GM18861 (cell line): ENCODE measurements around the gene NCBP2.

Experiments used
- ATAC-seq: cut with Tn5 transposase; IDR thresholded peaks from one replicate; pipeline ENCODE4 v1.9.1; 2021; ENCODE audit not compliant: unreplicated experiment

NCBP2 gene

DNA sequence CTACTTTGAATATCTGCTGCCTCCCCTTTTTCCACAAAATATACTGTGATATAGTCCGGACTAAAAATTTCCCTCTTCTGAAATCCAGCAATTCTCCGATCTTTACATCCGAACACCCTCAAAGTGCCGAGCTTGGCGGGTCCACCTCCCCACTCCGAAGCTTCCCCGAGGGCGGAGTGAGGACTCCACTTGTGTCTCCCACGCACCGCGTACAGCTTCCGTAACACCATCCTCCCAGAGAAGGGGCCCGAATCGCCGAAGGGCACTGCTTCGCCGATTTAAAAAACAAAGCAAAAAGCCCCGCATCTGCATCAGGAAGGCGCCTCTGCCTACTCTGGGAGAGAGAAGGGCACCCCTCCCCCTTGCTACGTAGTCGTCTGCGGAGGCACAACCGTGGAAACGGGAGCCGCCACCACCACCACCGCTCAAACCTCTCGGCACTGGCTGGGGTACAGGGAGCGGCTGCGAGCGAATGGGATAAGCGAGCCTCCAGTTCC, 551 bp downstream of the NCBP2 start:
- ATAC-seq: peak; percentile 10

DNA sequence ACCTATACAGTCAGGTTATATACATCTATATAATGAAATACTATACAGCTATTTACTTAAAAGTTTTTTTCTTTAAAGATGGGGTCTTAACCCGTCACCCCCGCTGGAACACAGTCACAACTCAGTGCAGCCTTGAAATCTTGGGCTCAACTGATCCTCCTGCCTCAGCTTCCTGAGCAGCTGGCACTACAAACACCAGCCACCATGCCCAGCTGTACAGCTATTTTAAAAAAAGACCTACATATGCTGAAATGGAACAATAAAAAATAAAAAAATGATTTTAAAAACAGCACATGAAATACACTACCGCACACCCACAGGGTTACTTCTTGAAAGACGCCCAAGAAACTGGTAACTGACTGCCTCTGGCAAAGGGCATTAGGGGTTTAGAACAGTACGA, 3.8 kb downstream of the NCBP2 start:
- no peak for ATAC-seq

GRCh38 chr3:196938124-196938523, 4.2 kb downstream of the NCBP2 start:
- no peak for ATAC-seq

DNA sequence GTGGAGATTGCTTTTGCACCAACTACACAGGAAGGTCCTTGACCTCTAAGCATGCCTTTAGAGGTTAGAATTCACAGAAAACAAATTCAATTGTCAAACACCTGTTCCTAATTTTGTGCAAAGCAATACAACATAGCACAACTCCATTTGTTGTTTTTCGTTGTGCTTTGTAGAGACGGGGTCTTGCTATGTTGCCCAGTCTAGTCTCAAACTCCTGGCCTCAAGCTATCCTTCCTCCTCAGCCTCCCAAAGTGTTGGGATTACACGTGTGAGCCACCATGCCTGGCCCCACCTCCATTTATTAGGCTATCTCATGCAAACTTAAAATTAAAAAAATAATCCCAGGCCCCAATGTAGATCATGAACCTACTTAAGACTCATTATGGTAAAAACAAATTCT, 6.0 kb downstream of the NCBP2 start:
- no peak for ATAC-seq

DNA sequence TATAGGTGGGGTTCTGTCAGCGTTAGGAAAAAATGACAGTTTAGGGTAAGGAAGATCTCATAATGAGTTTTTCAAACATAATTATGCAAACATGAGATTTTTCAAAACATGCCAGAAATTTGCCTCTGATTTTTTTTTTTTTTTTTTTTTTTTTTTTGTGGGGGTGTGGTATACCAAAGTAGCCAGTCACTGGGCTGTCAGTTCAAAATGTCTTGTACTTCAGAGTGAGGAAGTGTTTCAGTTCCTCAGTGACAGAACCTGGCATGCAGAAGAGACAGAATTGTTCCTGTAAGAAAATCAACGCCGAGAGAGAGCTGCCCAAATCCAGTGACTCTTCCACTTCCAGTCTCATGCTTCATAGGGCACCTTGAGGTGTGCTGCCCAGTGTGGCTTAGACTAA, 9.7 kb downstream of the NCBP2 start:
- ATAC-seq: peak; percentile 25

DNA sequence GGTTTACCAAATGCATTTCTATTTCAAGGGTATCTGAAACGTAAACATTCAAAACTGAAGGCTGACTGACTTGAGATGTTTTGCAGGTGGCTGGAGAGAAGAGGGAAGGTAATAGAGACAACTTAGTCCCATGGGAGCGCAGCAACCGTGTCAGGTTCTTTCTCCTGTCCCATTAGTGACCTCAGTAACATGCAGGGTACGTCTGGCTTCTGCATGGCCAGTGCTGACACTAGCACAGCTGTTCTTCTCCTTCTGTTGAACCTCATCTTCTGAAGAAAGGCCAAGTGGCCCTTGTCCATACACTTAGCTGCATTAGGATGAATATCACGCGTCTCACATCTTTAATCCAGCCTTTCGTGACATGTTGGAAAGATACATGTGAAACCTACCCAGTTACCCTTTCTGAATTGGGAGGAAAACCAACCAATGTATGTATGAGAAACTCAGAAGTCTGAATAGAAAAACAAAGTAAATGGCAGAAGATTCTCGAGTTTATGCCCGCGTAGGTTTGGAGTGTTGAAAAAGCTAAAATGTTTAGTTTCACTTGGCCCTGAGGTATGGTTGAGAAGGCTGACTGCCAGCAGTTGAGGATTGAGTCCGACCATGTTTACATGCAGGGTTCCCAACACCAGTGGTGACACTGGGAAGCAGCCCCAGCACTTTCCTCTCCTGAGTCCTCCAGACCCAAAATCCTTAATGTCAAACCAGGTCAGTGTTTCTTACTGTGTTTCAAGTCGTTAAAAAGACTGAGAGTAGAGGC, 10.3 kb downstream of the NCBP2 start:
- peak; percentile 70 for ATAC-seq

DNA sequence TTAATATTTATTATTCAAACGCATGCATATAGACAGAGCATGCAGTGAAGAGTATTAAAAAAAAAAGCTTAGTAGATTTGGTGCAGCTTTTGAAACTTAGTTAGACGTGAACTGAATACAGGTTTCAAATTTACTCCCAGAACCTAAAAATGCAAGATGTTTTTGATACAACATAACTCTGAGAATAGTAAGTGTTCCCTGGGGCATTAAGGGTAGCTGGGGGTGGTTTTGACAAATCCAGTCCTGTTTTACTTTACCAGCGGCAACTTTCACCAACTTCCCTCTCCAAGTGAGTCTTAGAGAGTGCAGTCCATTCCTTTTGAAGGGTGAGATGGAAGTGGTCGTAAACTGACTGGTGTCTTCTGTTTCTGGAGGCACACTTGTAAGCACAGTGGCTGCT, 11.2 kb downstream of the NCBP2 start:
- ATAC-seq: no peak

GRCh38 chr3:196927571-196928453, 14.5 kb downstream of the NCBP2 start:
- ATAC-seq: no peak

GRCh38 chr3:196920733-196921132, 21.6 kb downstream of the NCBP2 start:
- no peak for ATAC-seq

DNA sequence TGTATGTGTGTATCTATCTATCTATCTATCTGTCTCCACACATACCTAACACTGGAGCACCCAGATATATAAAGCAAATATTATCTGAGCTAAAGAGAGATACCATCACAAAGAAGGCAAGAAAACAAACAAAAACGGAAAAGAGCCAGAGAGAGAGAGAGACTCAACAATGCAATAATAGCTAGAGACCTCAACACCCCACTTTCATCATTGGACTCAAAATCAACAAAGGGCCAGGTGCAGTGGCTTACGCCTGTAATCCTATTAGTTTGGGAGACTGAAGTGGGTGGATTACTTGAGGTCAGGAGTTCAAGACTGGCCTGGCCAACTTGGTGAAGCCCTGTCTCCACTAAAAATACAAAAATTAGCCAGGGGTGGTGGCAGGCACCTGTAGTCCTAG, 23.4 kb downstream of the NCBP2 start:
- no peak for ATAC-seq

DNA sequence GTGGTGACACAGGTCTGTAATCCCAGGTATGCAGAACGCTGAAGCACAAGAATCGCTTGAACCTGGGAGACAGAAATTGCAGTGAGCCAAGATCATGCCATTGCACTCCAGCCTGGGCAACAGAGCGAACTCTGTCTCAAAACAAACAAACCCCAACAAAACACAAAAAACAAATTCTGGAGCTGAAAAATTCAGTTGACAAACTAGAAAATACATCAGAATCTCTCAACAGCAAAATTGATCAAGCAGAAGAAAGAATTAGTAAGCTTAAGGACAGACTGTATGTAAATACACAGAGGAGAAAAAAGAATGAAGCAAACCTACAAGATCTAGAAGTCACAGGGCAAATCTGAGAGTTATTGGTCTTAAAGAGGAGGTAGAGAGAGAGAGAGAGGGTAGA, 25.3 kb downstream of the NCBP2 start:
- ATAC-seq: no peak

GRCh38 chr3:196916221-196916620, 26.1 kb downstream of the NCBP2 start:
- no peak for ATAC-seq

GRCh38 chr3:196915375-196915774, 27.0 kb downstream of the NCBP2 start:
- no peak for ATAC-seq

GRCh38 chr3:196914866-196915265, 27.5 kb downstream of the NCBP2 start:
- ATAC-seq: no peak

- no peak for ATAC-seq
Measured at GRCh38 chr3:196903740-196904139, 38.6 kb downstream of the NCBP2 start.

GRCh38 chr3:196902296-196902695, 40.0 kb downstream of the NCBP2 start:
- no peak for ATAC-seq

- no peak for ATAC-seq
Measured at GRCh38 chr3:196901768-196902167, 40.6 kb downstream of the NCBP2 start.

DNA sequence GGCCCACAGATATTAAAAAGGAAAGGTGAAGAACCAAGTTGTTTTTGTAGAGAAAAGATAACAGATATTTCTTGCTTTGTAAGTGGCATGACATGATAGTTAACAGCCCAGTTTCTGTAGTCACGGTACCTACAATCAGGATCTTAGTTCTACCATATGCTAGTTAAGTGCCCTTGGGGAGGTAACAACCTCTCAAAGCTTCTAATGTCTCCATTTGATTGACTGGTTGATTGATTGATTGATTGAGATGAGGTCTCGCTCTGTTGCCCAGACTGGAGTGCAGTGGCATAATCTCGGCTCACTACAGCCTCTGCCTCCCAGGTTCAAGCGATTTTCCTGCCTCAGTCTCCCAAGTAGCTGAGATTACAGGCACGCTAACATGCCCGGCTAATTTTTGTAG, 46.1 kb downstream of the NCBP2 start:
- ATAC-seq: no peak

GRCh38 chr3:196894557-196895295, 47.6 kb downstream of the NCBP2 start:
- ATAC-seq: no peak

GRCh38 chr3:196889844-196890708, 52.3 kb downstream of the NCBP2 start:
- no peak for ATAC-seq
